Stimulated activated memory B cell treated with anti-CD40 and anti-IgM and Interleukin-4, amounts not matched to agents 10 μg/mL and 1 μg/mL and 100 μg/mL, for 72 hours (primary cell): Measurements from ENCODE around the gene GRAPL.
"Not testable (repeated sequence)": the region's sequence is repeated elsewhere in the genome, so short reads cannot be mapped to it uniquely, and the experiment has no call there.

ENCODE experiments used
- ATAC-seq: fragments of 150-1000 bp; cut with Tn5 transposase; 2 replicates; pipeline ENCODE4 v1.10.0; 2021
- H3K27ac Mint-ChIP-seq: one replicate; pipeline ENCODE4 v1.8.0; 2022; ENCODE audit warnings: mild to moderate bottlenecking, mixed read lengths
- H3K27me3 Mint-ChIP-seq: one replicate; pipeline ENCODE4 v1.8.0; 2022; ENCODE audit warnings: mixed read lengths
- H3K36me3 Mint-ChIP-seq: one replicate; pipeline ENCODE4 v1.8.0; 2022; ENCODE audit warnings: mixed read lengths
- H3K4me1 Mint-ChIP-seq: one replicate; pipeline ENCODE4 v1.8.0; 2022; ENCODE audit warnings: mixed read lengths
- H3K4me3 Mint-ChIP-seq: one replicate; pipeline ENCODE4 v1.8.0; 2022; ENCODE audit warnings: mild to moderate bottlenecking, moderate library complexity, mixed read lengths
- H3K9me3 Mint-ChIP-seq: one replicate; pipeline ENCODE4 v1.8.0; 2022; ENCODE audit warnings: mixed read lengths

GRAPL gene

DNA sequence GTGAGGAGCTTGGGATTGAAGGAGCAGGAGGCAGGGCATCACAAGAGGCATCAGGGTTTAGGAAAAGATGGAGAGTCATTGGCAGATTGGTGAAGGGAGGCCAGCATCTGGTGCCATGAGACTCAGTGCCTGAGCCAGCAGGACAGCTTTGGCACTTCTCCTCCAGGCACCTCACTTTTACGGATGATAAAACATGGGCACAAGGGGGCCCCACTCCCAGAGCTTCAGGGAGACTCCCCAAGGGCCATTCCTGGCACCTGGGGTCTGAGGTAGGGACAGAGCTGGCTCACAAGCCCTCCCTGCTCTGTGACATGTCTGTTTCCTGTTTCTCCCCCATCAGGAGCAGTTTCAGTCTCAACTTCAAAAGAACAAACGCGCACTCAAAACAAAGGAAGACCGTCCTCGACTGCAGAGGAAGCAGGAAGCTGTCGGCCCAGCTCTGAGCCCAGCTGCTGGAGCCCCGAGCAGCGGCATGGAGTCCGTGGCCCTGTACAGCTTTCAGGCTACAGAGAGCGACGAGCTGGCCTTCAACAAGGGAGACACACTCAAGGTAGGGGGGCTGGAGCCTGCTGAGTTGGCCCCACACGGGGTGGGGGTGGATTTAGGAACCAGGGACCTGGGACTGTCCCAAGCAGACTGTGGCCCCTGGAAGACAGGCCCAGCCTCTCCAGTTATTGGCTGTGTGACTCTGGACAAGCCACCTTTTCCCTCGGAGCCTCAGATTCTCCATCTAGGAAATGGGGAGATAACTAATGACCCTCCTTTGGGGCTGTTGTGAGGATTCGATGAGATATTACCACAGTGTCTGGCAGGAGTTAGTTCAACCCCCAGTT is at the start of gene GRAPL:
TSS of gene GRAPL (plus strand) at position 442 of the 833 bp plus-strand sequence. CDS start at position 473, 31 bp downstream.
- H3K27ac Mint-ChIP-seq, H3K9me3 Mint-ChIP-seq, H3K4me3 Mint-ChIP-seq, H3K27me3 Mint-ChIP-seq, H3K4me1 Mint-ChIP-seq, H3K36me3 Mint-ChIP-seq: not testable (repeated sequence)
- peak; percentile 22 for ATAC-seq

DNA sequence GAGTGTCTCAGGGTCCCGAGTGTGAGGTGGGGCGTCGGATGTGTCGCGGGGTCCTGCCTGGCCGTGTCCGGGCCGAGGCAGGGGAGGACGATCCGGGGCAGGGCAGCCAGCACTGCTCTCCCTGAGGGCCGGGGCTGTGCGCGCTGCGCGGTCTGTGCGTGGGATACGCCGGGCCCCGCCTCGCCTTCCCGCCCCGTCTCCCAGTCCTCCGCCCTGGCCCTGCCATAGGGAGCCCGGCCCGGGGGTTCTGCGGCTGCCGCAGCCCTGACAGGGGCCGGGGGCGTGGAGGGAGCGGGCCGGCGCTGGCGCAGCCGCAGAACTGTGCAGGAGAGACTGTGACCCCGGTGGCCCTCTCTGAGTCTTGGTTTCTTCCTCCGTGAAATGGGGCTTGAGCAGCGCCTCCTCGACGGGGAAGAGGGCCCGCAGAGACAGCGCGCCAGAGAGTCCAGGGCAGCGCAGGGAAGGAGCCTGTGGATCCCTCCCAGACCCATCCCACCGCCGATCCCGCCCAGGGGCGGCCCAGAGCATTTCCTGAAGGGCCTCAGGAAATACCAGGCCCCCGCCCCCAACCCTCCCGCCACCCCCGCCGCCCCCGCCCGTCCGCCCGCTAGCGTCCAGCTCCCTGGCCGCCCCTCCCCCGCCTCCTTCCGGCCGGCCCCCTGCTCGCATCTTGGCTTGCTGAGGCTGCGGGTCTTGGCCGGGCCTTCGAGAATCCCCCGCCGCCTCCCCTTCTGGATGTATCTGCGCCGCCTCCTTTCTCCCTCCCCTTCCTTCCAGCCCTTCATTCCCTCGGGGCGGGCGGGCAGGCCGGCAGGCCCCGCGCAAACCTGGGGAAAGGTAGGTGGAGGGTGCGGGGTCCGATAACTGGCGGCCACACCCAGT is 38.3 kb upstream of the GRAPL start:
- ATAC-seq, H3K27ac Mint-ChIP-seq: not testable (repeated sequence)

DNA sequence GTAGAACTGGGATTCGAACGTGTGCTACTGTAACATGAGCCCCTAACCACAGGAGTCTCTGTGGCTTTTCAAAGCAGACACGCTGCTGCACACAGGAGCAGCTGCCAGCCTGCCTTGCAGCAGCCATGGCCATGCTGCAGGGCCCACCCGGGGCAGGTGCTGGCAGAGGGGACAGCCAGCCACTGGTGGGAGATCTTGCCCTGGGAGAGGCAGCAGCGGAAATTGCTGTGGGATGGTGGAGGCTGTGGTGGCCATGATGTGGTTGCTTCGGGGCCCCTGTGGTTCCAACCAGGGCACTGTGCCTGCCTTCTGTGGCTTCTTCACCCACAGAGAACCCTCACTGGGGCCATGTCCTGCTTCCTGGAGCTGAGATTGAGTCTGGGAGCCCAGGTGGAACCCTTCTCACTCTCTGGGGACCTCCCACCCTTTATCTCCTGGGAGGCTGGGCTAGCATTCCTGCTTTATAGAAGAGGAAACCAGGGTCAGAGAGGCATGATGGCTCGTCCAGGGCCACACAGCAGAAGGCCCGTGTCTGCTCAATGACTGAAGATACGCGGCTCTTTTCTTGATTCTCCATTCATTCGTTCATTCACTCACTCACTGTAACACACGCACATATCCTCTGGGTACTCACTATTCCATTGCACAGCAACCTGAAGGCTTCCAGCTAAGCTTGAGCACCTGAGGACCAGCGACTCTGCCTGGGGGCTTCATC is 37.2 kb upstream of the GRAPL start:
- not testable (repeated sequence) for H3K9me3 Mint-ChIP-seq, H3K4me3 Mint-ChIP-seq, H3K4me1 Mint-ChIP-seq, H3K36me3 Mint-ChIP-seq, H3K27me3 Mint-ChIP-seq, H3K27ac Mint-ChIP-seq
- peak; percentile 78 for ATAC-seq

More for the DNA sequence above, 38.3 kb upstream of the GRAPL start:
- H3K9me3 Mint-ChIP-seq, H3K4me1 Mint-ChIP-seq, H3K4me3 Mint-ChIP-seq, H3K27me3 Mint-ChIP-seq, H3K36me3 Mint-ChIP-seq: not testable (repeated sequence)

DNA sequence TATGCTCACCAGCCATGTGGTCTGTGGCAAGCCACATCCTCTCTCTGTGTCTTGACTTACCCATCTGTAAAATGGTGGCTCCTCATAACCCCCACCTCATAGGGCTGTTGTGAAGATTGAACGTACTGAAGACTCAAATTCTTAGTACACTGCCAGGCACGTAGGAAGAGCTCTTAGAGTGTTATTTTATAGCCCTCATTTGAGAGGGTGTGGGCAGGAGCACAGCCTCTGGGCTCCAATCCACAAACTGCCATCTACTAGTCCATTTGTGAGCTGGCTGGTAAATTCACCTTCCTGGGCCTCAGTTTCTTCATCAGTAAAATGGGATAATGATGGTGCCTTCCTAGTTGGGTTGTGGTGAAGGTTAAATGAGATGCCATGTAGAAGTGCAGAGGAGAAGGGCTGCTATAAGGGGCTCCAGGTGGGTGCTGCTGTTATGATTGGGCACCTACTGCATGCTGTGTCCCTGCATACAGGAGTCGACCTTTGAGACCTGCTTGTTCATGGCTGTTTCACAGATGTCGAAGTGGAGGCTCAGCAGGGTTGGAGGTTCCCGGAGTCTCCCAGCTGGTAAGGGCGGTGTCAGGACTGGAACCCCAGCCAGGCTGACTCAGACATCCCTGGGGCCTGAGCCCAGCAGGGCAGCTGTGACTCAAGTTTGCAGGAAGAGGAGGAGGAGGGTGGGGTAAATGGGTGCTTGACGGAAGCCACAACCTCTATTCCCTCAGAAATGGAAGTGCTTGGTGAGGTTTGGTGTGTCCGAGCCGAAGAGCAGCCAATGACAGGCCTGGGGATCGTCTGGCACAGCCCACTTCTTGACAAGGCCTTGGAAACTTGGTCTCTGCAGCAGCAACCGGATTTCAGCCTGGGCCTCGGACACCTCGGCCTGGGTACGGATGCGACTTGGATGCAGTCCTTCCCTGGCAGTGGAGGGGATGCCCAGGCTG is 34.4 kb upstream of the GRAPL start:
- not testable (repeated sequence) for H3K27ac Mint-ChIP-seq, H3K36me3 Mint-ChIP-seq, H3K4me1 Mint-ChIP-seq, H3K27me3 Mint-ChIP-seq, H3K4me3 Mint-ChIP-seq, ATAC-seq, H3K9me3 Mint-ChIP-seq

DNA sequence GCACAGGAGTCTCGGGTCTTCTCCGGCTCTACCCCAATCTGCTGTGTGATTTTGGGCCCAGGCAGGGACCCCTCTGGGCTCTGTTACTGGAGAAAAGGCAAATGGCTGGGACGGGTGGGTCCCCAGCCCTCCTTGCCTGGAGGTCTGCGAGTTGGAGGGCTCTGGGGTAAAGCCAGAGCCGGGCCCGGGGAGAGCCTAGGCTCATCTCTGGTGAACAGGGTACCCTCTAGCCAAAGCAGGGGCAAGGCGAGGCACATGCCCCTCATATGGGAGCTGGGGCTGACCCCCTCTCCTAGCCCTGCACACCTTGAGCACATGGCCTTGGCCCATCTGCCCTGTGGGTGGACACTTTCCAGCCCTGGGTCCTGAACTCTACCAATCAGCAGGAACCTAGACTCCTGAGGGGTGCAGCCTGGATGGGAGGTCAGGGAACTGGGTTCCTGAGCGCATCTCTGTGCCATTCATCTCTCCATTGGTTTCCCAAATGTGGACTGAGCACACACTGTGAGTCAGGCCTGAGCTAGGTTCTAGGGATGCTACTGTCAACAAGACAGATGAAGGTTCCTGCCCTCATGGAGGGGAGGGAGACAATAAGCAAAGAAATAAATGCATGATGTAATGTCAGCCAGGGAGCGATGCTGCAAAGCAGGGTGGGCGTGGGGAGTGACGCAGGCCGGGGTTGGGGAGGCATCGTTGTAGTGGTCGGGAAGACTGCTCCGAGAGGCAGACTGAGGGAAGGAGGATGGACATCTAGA is 33.5 kb upstream of the GRAPL start:
- H3K9me3 Mint-ChIP-seq, H3K27me3 Mint-ChIP-seq, ATAC-seq, H3K4me3 Mint-ChIP-seq, H3K36me3 Mint-ChIP-seq, H3K27ac Mint-ChIP-seq, H3K4me1 Mint-ChIP-seq: not testable (repeated sequence)

DNA sequence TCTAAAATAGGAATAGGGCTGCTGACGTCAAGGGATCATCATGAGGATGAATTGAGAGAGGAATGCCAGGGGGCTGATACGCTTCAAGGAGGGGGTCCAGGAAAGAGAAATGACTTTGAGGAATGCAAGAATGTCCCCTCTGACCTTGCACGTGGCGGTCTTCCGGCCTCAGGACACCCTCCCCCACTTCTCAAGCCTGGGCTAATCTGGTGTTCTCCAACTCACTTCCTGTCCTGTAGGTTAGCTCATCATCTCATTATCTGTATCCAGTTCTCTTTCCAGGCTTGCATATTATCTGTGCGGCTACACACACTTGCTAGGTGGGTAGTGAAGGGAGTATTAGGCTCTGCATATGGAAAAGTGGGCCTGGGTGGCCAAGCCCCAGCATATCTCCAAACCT is 18.9 kb upstream of the GRAPL start:
- H3K36me3 Mint-ChIP-seq, H3K27ac Mint-ChIP-seq, ATAC-seq, H3K27me3 Mint-ChIP-seq, H3K4me3 Mint-ChIP-seq, H3K9me3 Mint-ChIP-seq, H3K4me1 Mint-ChIP-seq: not testable (repeated sequence)

DNA sequence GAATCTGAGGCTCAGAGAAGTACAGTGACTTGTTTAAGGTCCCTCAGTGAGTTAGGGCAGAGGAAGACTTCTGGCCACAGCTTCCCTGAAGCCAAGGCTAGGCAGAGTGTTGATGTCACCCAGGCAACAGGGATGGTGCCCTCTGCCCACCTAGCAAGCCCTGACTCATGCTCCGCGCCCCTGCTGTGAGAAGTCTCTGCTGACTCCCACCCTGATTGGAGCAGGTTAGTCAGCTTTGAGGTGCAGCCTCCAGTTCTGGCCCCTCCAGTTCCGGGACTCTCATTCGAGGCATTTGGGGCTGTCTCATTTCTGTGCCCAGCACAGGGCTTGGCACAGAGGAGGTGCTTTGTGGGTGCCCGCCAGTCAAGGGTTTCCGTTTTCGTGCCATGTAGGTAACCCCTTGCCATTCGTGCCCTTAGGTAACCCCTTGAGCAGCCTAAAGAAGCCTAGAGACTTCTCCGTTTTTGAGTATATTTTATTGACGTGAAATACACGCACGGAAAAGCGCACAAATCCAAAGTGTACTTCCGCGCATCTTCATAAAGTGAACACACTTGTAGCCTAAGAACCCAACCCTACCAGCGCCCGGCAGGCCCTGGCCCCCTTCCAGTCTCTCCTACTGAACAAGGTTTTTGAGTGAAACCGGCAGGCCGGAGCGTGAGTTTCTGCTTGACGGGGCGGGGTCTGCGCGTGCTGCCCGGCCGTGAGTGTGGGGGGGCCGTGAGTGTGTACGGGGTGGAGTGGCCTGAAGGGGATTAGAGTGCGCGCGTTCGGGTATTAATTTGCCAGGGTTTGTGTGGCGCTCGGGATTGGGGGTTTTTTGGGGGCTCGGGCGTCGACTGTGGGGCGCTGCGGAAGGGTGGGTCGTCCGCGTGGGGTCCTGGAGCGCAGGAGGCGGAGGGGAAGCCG is 16.9 kb upstream of the GRAPL start:
- peak; percentile 81 for ATAC-seq
- H3K27ac Mint-ChIP-seq, H3K4me1 Mint-ChIP-seq, H3K27me3 Mint-ChIP-seq, H3K36me3 Mint-ChIP-seq, H3K9me3 Mint-ChIP-seq, H3K4me3 Mint-ChIP-seq: not testable (repeated sequence)

DNA sequence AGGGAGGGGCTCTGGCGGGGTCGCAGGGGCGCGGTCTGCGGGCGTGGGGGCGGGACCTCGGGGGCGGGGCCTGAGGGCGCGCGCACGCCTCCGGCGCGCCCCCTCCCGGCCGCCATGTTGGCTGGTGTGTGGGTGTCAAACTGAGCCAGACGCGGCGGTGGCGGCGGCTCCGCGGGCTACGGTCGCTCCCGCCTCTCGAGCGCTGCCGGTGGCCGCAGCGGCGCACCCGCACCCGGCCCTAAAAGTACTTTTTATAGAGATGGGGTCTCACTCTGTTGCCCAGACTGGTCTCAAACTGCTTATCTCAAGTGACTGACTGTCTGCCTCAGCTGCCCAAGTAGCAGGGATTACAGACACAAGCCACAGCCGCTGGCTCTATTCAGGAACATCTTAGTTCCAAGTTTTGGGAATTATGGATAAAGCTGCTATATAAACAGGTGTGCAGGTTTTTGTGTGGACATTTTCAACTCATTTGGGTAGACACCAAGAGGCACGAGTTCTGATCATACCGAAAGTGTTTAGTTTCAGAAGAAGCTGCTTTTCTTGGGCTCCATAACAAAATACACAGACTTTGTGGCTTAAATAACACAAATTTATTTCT is 16.2 kb upstream of the GRAPL start:
- peak overlapping the region; percentile 70 for H3K4me3 Mint-ChIP-seq
- not testable (repeated sequence) for H3K4me1 Mint-ChIP-seq, H3K36me3 Mint-ChIP-seq, H3K9me3 Mint-ChIP-seq, H3K27me3 Mint-ChIP-seq, H3K27ac Mint-ChIP-seq
- peak; percentile 95 for ATAC-seq

DNA sequence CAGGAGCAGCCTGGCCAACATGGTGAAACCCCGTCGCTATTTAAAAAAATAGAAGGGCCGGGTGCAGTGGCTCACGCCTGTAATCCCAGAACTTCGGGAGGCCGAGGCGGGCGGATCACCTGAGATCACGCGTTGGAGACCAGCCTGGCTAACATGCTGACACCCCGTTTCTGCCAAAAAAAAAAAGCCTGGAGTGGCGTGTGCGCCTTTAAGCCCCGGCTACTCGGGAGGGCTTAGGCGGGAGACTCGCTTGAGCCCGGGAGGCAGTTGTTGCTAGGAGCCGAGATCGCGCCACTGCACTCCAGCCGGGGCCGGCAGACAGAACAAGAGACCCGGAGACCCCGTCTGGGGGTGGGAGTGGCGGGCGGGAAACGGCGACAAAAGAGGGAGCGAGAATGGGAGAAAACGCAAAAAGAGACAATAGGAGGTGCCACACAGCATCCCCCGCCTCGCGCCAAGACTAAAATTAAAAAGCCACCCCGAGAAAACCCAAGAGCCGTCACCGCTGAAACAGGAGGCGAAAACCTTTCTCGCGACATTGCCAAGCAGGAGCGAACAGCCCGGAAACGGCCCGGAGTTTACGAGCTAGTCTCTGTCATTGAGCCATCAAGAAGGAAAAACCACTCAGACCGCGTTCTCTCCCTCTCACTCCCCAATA is 15.5 kb upstream of the GRAPL start:
- H3K36me3 Mint-ChIP-seq, H3K4me3 Mint-ChIP-seq, H3K4me1 Mint-ChIP-seq, H3K9me3 Mint-ChIP-seq, H3K27ac Mint-ChIP-seq, H3K27me3 Mint-ChIP-seq: not testable (repeated sequence)
- peak; percentile 37 for ATAC-seq

DNA sequence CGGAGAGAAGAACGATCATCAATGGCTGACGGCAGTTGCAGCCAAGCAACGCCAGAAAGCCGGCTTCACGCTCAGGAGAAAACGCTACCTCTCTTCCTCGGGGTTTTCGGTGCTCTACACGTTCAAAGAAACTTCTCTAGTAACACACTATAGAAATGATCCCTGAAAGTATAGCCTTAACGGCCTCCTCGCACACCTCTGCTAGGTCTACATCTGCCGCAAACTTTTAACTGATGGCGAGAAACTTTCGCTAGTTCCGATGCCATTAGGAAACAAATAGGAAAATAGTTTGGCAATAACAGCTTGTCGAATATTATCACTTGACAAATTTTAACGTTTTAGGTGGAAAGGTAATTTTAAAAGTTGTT is 14.9 kb upstream of the GRAPL start:
- not testable (repeated sequence) for H3K4me1 Mint-ChIP-seq, ATAC-seq, H3K27ac Mint-ChIP-seq, H3K9me3 Mint-ChIP-seq, H3K36me3 Mint-ChIP-seq, H3K27me3 Mint-ChIP-seq, H3K4me3 Mint-ChIP-seq

DNA sequence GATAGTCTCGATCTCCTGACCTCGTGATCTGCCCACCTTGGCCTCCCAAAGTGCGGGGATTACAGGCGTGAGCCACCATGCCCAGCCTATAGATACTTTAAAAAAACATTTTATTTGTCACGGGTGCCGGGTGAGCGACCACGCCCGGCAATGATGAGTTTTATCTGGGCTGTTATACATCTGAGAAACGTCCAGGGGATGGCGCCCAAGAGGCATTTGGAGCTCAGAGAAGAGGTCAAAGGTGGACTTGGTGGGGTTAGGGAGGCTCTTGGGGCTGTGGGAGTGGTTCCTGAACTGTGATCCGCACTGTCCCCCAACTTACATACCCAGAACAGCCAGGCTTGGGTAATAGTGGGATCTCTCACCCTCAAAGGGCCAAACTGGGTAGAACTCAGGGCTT is 8.7 kb upstream of the GRAPL start:
- H3K9me3 Mint-ChIP-seq, H3K36me3 Mint-ChIP-seq, H3K4me3 Mint-ChIP-seq, H3K27me3 Mint-ChIP-seq, H3K4me1 Mint-ChIP-seq, H3K27ac Mint-ChIP-seq: not testable (repeated sequence)
- ATAC-seq, result peak; percentile 83

DNA sequence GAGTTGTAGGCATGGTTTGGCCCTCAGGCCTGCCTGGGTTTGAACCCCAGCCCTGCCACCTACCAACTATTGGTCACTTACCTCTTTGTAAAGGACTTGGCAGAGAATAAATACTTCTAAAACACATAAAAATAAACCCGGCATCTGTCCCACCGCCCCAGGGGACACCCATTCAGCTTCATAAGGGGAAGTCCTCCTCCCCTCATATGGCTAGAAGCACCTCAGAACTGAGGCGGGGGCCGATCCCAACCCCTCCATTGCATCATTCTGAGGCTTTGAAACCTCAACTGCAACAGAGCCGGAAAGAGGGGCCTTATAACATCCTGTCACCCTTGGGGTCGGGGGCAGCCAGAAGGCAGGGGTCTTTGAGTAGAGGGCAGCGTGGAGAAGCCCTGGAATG is 2.1 kb upstream of the GRAPL start:
- H3K4me3 Mint-ChIP-seq, H3K36me3 Mint-ChIP-seq: not testable (repeated sequence)

DNA sequence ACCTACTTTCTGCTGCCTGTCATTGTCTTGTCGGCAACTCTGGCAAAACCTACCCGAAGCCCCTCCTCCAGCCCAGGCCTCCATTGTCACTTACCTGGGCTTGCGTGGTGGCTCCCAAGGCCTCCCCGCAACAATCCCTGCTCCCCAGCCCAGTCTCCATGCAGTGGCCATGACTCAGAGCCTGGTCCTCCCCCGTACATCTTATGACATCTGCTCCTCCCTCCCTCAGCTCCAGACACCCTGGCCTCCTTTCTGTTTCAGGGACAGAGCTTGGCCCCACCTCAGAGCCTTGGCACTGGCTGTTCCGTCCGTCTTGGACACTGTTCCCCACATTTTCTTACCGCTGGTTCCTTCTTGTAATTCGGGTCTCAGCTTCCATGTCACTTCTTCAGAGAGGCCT is 2.1 kb downstream of the GRAPL start:
- H3K36me3 Mint-ChIP-seq, ATAC-seq, H3K27ac Mint-ChIP-seq: not testable (repeated sequence)

More for the DNA sequence above, 2.1 kb upstream of the GRAPL start:
- H3K4me1 Mint-ChIP-seq, H3K27me3 Mint-ChIP-seq, H3K27ac Mint-ChIP-seq, H3K9me3 Mint-ChIP-seq: not testable (repeated sequence)
- peak; percentile 42 for ATAC-seq

More for the DNA sequence above, 2.1 kb downstream of the GRAPL start:
- H3K27me3 Mint-ChIP-seq, H3K4me3 Mint-ChIP-seq, H3K4me1 Mint-ChIP-seq, H3K9me3 Mint-ChIP-seq: not testable (repeated sequence)
